IMR-90 (cell line): ENCODE data around the gene SIPA1L3.

ENCODE experiments used
- BHLHE40 ChIP-seq: fragments of 150-350 bp; IDR thresholded peaks from 2 replicates; pipeline ENCODE4 v1.6.1; 2016; ENCODE audit warnings: mild to moderate bottlenecking, low read depth, low read length
- MAFK ChIP-seq: IDR thresholded peaks from 2 replicates; pipeline ENCODE4 v1.6.1; 2012; ENCODE audit warnings: low read depth, low read length, improper control_type of control experiment
- MAZ ChIP-seq: IDR thresholded peaks from 2 replicates; pipeline ENCODE4 v1.6.1; 2012; ENCODE audit warnings: low read depth, mild to moderate bottlenecking, low read length, improper control_type of control experiment, moderate library complexity, borderline replicate concordance
- MXI1 ChIP-seq: IDR thresholded peaks from 2 replicates; pipeline ENCODE4 v1.6.1; 2012; ENCODE audit warnings: low read depth, mild to moderate bottlenecking, low read length, moderate library complexity, borderline replicate concordance
- NFE2L2 ChIP-seq: fragments of 150-350 bp; IDR thresholded peaks from 2 replicates; pipeline ENCODE4 v1.6.1; 2016; ENCODE audit warnings: low read depth, mild to moderate bottlenecking, low read length
- POLR2A ChIP-seq: IDR thresholded peaks from 2 replicates; pipeline ENCODE4 v1.6.1; 2012; ENCODE audit warnings: mild to moderate bottlenecking, low read depth, low read length
- RAD21 ChIP-seq: IDR thresholded peaks from 2 replicates; pipeline ENCODE4 v1.6.1; 2012; ENCODE audit warnings: low read length, improper control_type of control experiment
- RCOR1 ChIP-seq: IDR thresholded peaks from 2 replicates; pipeline ENCODE4 v1.6.1; 2012; ENCODE audit warnings: mild to moderate bottlenecking, low read length, improper control_type of control experiment; ENCODE audit not compliant: insufficient replicate concordance
- RFX5 ChIP-seq: IDR thresholded peaks from 2 replicates; pipeline ENCODE4 v1.8.0; 2012; ENCODE audit warnings: low read depth, mild to moderate bottlenecking, low read length, moderate library complexity
- TF ChIP-seq, protein P1 (sequence below): conservative IDR thresholded peaks from 2 replicates; pipeline ENCODE4 v1.5.1; 2012; ENCODE audit warnings: mild to moderate bottlenecking, low read depth, low read length, improper control_type of control experiment

GRCh38 chr19:38143847-38144246 is 236.8 kb downstream of the SIPA1L3 start:
- TF ChIP-seq, protein P1, sequence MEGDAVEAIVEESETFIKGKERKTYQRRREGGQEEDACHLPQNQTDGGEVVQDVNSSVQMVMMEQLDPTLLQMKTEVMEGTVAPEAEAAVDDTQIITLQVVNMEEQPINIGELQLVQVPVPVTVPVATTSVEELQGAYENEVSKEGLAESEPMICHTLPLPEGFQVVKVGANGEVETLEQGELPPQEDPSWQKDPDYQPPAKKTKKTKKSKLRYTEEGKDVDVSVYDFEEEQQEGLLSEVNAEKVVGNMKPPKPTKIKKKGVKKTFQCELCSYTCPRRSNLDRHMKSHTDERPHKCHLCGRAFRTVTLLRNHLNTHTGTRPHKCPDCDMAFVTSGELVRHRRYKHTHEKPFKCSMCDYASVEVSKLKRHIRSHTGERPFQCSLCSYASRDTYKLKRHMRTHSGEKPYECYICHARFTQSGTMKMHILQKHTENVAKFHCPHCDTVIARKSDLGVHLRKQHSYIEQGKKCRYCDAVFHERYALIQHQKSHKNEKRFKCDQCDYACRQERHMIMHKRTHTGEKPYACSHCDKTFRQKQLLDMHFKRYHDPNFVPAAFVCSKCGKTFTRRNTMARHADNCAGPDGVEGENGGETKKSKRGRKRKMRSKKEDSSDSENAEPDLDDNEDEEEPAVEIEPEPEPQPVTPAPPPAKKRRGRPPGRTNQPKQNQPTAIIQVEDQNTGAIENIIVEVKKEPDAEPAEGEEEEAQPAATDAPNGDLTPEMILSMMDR: 0 out of 2 replicates have a peak, but pooled peaks have one; percentile 18
- TF ChIP-seq POLR2A: no peak
- no peak for TF ChIP-seq MAZ
- TF ChIP-seq NFE2L2: no peak
- no peak for TF ChIP-seq RCOR1
- no peak for TF ChIP-seq MAFK
- no peak for TF ChIP-seq MXI1
- no peak for TF ChIP-seq RFX5
- TF ChIP-seq BHLHE40: no peak
- TF ChIP-seq RAD21: no peak
